Thyroid gland (tissue), 4 donors: ENCODE measurements around the gene SCP2. TPM values are rescaled to one million over a fixed set of nuclear protein-coding genes. Genes with fewer than 3 reads are reported as not detected.

Source experiments
- DNase-seq, 2 donors: peaks; one replicate each; pipeline ENCODE4 v3.0.0-alpha.2; 2019
- H3K27ac ChIP-seq, 3 donors: fragments of 200-600 bp; sonication (generic); 1 replicate in 2 of 3; 2 replicates in 1 of 3; pipeline ENCODE4 v1.5.1; 2016 to 2019; ENCODE audit warnings: mild to moderate bottlenecking in 1 of 3, moderate library complexity in 1 of 3
- H3K27me3 ChIP-seq: fragments of 200-600 bp; sonication (generic); one replicate; pipeline ENCODE4 v1.5.1; 2019
- H3K36me3 ChIP-seq, 2 donors: fragments of 200-600 bp; sonication (generic); one replicate each; pipeline ENCODE4 v1.5.1; 2016 to 2019
- H3K4me1 ChIP-seq, 2 donors: fragments of 200-600 bp; sonication (generic); one replicate each; pipeline ENCODE4 v1.5.1; 2017 to 2019
- H3K4me3 ChIP-seq, 3 donors: fragments of 200-600 bp; sonication (generic); replicated peaks in 1 of 3; 1 replicate in 2 of 3; 2 replicates in 1 of 3; pipeline ENCODE4 v1.5.1; 2016; ENCODE audit warnings: mild to moderate bottlenecking in 1 of 3
- H3K9me3 ChIP-seq: fragments of 200-600 bp; sonication (generic); one replicate; pipeline ENCODE4 v1.5.1; 2017
- POLR2A ChIP-seq, 2 donors: fragments of 450-650 bp; IDR thresholded peaks; one replicate each; pipeline ENCODE4 v1.6.1; 2017; ENCODE audit warnings: antibody characterized with exemption in 2 of 2, mild to moderate bottlenecking in 2 of 2, moderate library complexity in 1 of 2
- WGBS, 2 donors: methylation state at CpG; one replicate each; pipeline ENCODE4 v1.1.5; 2017; 5-methylcytosine and 5-hydroxymethylcytosine counted together
- intact Hi-C: fragments of 100-400 bp; cut with DNase I; formaldehyde crosslinking; loops from one replicate; pipeline ENCODE4 v1.15.1; 2023
- total RNA-seq, 4 donors: library from RNA; depleted of rRNA; stranded (reverse); fragments of >200 nt; gene quantifications; one replicate each; pipeline ENCODE4 v1.2.3, GENCODE V29; 2016
- TF ChIP-seq, protein P1 (sequence below), 6 experiments: fragments of 200-600 bp in 3 of 6; fragments of 450-650 bp in 3 of 6; sonication (generic) in 3 of 6; IDR thresholded peaks; one replicate each; pipeline ENCODE4 v1.5.1; 2016 to 2019; ENCODE audit warnings: antibody characterized with exemption in 6 of 6, mild to moderate bottlenecking in 2 of 6, inconsistent platforms in 1 of 6, moderate library complexity in 1 of 6

The SCP2 gene
- total RNA-seq, 4 donors from 2014 or later: 114 to 181 (median 164) TPM

DNA sequence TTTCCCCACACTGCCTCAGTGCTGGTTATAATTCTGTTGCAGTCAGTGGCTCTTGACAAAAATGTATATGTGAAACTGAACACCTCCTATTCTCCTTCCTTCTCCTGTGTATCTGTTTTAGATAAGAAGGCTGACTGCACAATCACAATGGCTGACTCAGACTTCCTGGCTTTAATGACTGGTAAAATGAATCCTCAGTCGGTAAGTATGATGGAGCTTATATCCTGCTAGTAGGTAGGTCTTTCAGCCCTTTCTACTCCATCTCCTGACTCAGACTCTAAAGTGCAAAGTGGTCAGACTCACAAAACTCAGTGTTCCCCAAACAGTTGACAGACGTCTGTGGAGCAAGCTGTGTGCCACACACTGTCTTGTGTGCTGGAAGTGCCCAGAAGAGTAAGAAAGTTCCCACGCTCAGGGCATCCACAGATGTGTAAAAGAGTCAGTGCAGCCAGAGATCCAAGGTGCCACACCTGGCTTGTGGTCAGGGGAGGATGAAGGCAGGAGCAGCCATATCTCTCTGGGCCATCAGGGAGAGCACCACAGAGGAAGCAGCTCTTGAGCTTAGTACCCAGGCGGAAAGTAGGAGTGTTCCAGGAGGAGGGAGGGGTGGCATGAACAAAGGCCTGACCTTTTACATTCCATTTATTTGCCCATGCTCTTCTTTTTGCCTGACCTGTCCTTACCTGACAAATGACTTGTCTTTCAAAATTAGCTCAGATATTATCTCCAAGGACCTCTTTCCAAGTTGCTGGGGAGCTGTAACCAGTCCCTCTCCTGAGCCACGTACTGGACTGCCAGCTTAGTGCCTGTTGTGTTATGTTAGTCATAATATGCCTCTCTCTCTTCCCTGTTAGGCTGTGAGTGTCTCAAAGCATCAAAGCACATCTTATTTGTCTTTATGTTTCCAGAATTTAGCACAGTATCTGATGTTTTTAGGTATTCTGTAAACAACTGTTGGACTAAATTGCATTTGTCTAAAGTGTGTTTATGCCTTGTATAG, 121.0 kb downstream of the SCP2 start:
- WGBS, 2 donors: 75 to 83% methylated on average over 5 of the region's 5 CpGs
- Histone ChIP-seq H3K36me3 (peaks cover 0 to 8% of the 10 kb centered on the region in 2 donors), H3K4me3 (no peak overlapping the region), H3K9me3 (no peaks in the 10 kb centered on the region), H3K27me3 (no peaks in the 10 kb centered on the region), H3K4me1 (peaks cover 0 to 15% of the 10 kb centered on the region in 2 donors), H3K27ac (no peak overlapping the region)
- DNase-seq: no peak
- TF ChIP-seq, protein P1, sequence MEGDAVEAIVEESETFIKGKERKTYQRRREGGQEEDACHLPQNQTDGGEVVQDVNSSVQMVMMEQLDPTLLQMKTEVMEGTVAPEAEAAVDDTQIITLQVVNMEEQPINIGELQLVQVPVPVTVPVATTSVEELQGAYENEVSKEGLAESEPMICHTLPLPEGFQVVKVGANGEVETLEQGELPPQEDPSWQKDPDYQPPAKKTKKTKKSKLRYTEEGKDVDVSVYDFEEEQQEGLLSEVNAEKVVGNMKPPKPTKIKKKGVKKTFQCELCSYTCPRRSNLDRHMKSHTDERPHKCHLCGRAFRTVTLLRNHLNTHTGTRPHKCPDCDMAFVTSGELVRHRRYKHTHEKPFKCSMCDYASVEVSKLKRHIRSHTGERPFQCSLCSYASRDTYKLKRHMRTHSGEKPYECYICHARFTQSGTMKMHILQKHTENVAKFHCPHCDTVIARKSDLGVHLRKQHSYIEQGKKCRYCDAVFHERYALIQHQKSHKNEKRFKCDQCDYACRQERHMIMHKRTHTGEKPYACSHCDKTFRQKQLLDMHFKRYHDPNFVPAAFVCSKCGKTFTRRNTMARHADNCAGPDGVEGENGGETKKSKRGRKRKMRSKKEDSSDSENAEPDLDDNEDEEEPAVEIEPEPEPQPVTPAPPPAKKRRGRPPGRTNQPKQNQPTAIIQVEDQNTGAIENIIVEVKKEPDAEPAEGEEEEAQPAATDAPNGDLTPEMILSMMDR (IDR thresholded peaks at IDR 0.05): no peak
- TF ChIP-seq POLR2A (IDR thresholded peaks at IDR 0.05): no peak
- intact Hi-C loops: no loop called here

DNA sequence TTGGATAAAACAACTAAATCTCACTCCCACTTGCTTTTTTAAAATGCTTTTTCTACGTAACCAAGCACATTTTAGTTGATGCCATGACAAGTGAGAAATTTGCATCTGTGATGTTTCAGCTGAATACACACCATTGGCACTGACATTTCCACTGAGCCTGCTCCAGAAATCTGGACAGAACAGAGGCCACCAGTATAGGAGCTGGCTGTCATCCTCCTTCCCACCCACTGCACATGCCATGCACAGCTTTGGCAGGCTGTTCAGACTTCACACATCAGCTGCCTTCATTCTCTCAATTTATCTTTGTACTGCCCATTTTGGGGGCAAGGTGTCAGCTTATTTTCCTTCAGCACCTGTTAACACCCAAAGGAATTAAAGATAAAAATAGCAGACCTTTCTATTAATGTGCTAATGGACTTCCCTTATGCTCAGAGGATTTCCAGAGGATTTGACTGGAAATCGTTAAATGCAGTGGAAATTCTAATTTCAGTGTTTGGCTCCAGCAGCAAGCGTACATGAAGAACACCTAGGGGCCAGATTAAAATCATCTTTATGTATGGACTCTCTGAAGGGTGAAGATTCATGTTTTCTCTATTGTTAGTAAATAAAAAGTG, 122.0 kb downstream of the SCP2 start:
- Histone ChIP-seq H3K27ac (peak overlapping the region in 1 of 3 donors; percentile 26), H3K36me3 (peaks cover 0 to 8% of the 10 kb centered on the region in 2 donors), H3K27me3 (no peaks in the 10 kb centered on the region), H3K4me3 (no peak overlapping the region), H3K9me3 (no peaks in the 10 kb centered on the region), H3K4me1 (peaks cover 0 to 15% of the 10 kb centered on the region in 2 donors)
- 85 to 87% methylated on average over 3 of the region's 3 CpGs for WGBS, 2 donors
- DNase-seq: no peak
- no peak for TF ChIP-seq POLR2A (IDR thresholded peaks at IDR 0.05)
- TF ChIP-seq, protein P1 (IDR thresholded peaks at IDR 0.05): no peak
- intact Hi-C loops: no loop called here

DNA sequence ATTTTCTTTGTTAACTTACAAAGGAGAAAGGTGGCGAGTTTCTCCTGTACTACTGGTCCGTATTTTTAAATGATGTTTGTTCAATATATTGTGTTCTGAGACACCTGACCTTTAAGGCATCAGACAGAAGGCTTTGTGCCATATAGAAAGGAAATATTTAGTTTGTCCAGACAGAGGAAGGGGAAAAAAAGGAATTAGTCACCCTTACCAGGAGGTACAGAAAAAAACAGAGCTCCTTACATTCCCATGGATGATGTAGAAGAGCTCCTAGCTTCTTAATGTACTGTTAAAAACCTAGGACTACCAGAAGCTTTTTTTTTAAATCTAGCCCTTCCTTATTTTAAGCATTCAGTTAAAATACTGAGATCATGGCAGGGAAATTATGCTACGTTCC, 122.5 kb downstream of the SCP2 start:
- peak overlapping the region in 1 of 3 donors; percentile 26 for H3K27ac ChIP-seq
- H3K4me3 ChIP-seq: no peak overlapping the region
- WGBS, 2 donors: 78 to 89% methylated on average over 3 of the region's 3 CpGs
- TF ChIP-seq, protein P1 (IDR thresholded peaks at IDR 0.05): no peak
- TF ChIP-seq POLR2A (IDR thresholded peaks at IDR 0.05): no peak
- no peaks in the 10 kb centered on the region for H3K9me3 ChIP-seq
- H3K27me3 ChIP-seq: no peaks in the 10 kb centered on the region
- no peak for DNase-seq
- intact Hi-C loops: no loop called here
- H3K4me1 ChIP-seq: peaks cover 0 to 15% of the 10 kb centered on the region in 2 donors
- H3K36me3 ChIP-seq: peaks cover 0 to 8% of the 10 kb centered on the region in 2 donors

DNA sequence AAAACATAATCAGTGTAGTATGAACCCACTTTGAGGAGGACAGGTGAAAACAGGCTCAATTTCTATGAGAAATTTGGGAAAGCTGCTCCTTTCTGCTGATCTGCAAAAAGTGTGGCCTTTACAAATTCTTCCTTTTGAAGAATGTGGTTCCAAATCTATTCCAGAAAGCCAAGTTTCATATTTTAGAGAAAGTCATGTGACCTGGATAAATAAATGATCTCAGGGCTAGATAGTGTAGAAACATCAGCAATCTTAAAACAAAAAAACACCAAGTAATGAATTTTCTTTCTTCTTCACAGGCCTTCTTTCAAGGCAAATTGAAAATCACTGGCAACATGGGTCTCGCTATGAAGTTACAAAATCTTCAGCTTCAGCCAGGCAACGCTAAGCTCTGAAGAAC, 123.2 kb downstream of the SCP2 start:
- H3K4me1 ChIP-seq: peaks cover 0 to 15% of the 10 kb centered on the region in 2 donors
- H3K4me3 ChIP-seq: no peak overlapping the region
- peaks cover 0 to 4% of the 10 kb centered on the region in 2 donors for H3K36me3 ChIP-seq
- no peaks in the 10 kb centered on the region for H3K27me3 ChIP-seq
- intact Hi-C loops: no loop called here
- WGBS, 2 donors: 87% methylated on average over 2 of the region's 2 CpGs
- DNase-seq: no peak
- no peak for TF ChIP-seq POLR2A (IDR thresholded peaks at IDR 0.05)
- TF ChIP-seq, protein P1 (IDR thresholded peaks at IDR 0.05): no peak
- no peaks in the 10 kb centered on the region for H3K9me3 ChIP-seq
- peak overlapping the region in 1 of 3 donors; percentile 40 for H3K27ac ChIP-seq
